ENCODE results near the gene GHRH.

The GHRH gene

GRCh38 chr20:37247547-37247946, 14.1 kb downstream of the GHRH start:
- H3K27ac ChIP-seq (ENCODE audit: poor library complexity, severe bottlenecking) = no peak overlapping the region
- TF ChIP-seq, protein P1, sequence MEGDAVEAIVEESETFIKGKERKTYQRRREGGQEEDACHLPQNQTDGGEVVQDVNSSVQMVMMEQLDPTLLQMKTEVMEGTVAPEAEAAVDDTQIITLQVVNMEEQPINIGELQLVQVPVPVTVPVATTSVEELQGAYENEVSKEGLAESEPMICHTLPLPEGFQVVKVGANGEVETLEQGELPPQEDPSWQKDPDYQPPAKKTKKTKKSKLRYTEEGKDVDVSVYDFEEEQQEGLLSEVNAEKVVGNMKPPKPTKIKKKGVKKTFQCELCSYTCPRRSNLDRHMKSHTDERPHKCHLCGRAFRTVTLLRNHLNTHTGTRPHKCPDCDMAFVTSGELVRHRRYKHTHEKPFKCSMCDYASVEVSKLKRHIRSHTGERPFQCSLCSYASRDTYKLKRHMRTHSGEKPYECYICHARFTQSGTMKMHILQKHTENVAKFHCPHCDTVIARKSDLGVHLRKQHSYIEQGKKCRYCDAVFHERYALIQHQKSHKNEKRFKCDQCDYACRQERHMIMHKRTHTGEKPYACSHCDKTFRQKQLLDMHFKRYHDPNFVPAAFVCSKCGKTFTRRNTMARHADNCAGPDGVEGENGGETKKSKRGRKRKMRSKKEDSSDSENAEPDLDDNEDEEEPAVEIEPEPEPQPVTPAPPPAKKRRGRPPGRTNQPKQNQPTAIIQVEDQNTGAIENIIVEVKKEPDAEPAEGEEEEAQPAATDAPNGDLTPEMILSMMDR (IDR thresholded peaks at IDR 0.05; ENCODE audit: poor library complexity, severe bottlenecking) = no peak
- ATAC-seq (ENCODE audit: low read depth) = no peak

GRCh38 chr20:37246736-37247135, 14.9 kb downstream of the GHRH start:
- no peaks in the 10 kb centered on the region for H3K9me3 ChIP-seq (ENCODE audit: severe bottlenecking)
- peaks cover 19% of the 10 kb centered on the region for H3K36me3 ChIP-seq (ENCODE audit: low read depth)
- TF ChIP-seq, protein P1 (IDR thresholded peaks at IDR 0.05; ENCODE audit: poor library complexity, severe bottlenecking) = no peak
- H3K4me1 ChIP-seq (ENCODE audit: insufficient read depth, poor library complexity, severe bottlenecking) = no peaks in the 10 kb centered on the region
- ATAC-seq (ENCODE audit: low read depth) = no peak
- no peaks in the 10 kb centered on the region for H3K27me3 ChIP-seq (ENCODE audit: insufficient read depth, poor library complexity, severe bottlenecking)
- DNase-seq (ENCODE audit: low spot score) = no peak
- H3K4me3 ChIP-seq (ENCODE audit: severe bottlenecking) = no peak overlapping the region
- H3K27ac ChIP-seq (ENCODE audit: poor library complexity, severe bottlenecking) = no peak overlapping the region

More at GRCh38 chr20:37247547-37247946, 14.1 kb downstream of the GHRH start:
- Histone ChIP-seq H3K36me3 (ENCODE audit: low read depth) (peaks cover 11% of the 10 kb centered on the region), H3K9me3 (ENCODE audit: severe bottlenecking) (no peaks in the 10 kb centered on the region), H3K4me1 (ENCODE audit: insufficient read depth, poor library complexity, severe bottlenecking) (no peaks in the 10 kb centered on the region), H3K4me3 (ENCODE audit: severe bottlenecking) (no peak overlapping the region), H3K27me3 (ENCODE audit: insufficient read depth, poor library complexity, severe bottlenecking) (no peaks in the 10 kb centered on the region)
- DNase-seq (ENCODE audit: low spot score) = no peak

DNA sequence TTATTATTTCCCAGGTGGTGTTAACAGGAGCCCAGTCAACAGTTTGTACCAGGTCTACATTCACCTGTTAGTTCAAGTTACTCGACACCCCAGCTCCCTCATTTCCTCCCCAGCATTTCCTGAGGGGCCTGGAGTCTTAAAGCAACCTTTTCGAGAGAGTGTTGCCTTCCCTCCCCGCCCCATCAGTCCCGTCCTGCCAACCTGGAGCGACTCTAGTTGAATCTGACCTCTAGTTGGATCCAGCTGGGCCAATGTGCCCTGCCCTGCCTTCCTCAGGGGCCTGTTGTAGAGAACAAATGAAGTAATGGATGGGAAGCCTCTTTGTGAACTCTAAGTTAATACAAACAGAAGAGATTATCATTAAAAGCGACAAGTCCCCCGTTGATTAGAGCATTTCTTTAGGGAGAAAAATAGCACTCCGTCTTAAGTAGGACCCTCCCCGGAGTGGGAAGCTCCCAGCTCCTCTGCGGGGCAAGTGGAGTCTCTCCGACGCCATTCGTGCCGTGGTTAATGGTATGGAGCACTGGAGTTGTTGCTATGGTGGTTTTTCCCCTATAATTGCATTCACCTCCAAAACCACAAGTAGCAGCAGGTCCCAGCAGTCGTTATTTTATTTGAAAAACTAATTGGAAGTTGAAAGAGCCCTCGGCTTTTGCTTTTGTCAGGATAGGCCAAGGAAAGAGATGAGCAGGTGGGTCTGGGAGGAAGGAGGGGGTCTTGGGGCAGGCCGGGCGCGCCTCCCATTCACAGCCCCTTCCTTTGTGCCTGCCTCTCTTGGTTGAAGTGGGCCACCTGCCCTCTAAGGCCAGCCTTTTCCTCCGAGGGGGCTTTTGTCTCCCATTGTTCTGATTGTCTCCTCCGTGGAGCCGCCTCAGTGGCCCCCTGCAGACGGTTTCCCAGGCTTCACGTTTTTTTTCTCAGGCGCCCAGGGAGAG, 16.1 kb downstream of the GHRH start:
- H3K36me3 ChIP-seq (ENCODE audit: low read depth) = peaks cover 32% of the 10 kb centered on the region
- DNase-seq (ENCODE audit: low spot score) (no peak), ATAC-seq (ENCODE audit: low read depth) (no peak; the same call in 2 of the 3 replicates)
- TF ChIP-seq, protein P1 (IDR thresholded peaks at IDR 0.05; ENCODE audit: poor library complexity, severe bottlenecking) = no peak
- no peaks in the 10 kb centered on the region for H3K4me1 ChIP-seq (ENCODE audit: insufficient read depth, poor library complexity, severe bottlenecking)
- no peaks in the 10 kb centered on the region for H3K27me3 ChIP-seq (ENCODE audit: insufficient read depth, poor library complexity, severe bottlenecking)
- H3K4me3 ChIP-seq (ENCODE audit: severe bottlenecking) = no peak overlapping the region
- no peak overlapping the region for H3K27ac ChIP-seq (ENCODE audit: poor library complexity, severe bottlenecking)
- H3K9me3 ChIP-seq (ENCODE audit: severe bottlenecking) = no peaks in the 10 kb centered on the region

- H3K27ac ChIP-seq (ENCODE audit: poor library complexity, severe bottlenecking) = no peak overlapping the region
- ATAC-seq (ENCODE audit: low read depth) = peak; percentile 20
These were observed 17.0 kb downstream of the GHRH start for GRCh38 chr20:37244572-37244957.

More at GRCh38 chr20:37244572-37244957, 17.0 kb downstream of the GHRH start:
- Histone ChIP-seq H3K36me3 (ENCODE audit: low read depth) (peaks cover 41% of the 10 kb centered on the region), H3K9me3 (ENCODE audit: severe bottlenecking) (no peaks in the 10 kb centered on the region), H3K27me3 (ENCODE audit: insufficient read depth, poor library complexity, severe bottlenecking) (no peaks in the 10 kb centered on the region), H3K4me1 (ENCODE audit: insufficient read depth, poor library complexity, severe bottlenecking) (no peaks in the 10 kb centered on the region), H3K4me3 (ENCODE audit: severe bottlenecking) (no peak overlapping the region)
- TF ChIP-seq, protein P1 (IDR thresholded peaks at IDR 0.05; ENCODE audit: poor library complexity, severe bottlenecking) = no peak
- no peak for DNase-seq (ENCODE audit: low spot score)
